Superior temporal gyrus (tissue), 1 donor: ENCODE results near the gene DHRS9.
A peak's percentile ranks its signal among the peaks of the same experiment; 100 is the strongest.
"Not testable (repeated sequence)": the region's sequence is repeated elsewhere in the genome, so short reads cannot be mapped to it uniquely, and the experiment has no call there.

Experiments
- DNase-seq: peaks from one replicate; pipeline ENCODE4 v3.0.0-alpha.2; 2016; ENCODE audit errors: extremely low spot score

Gene DHRS9

DNA sequence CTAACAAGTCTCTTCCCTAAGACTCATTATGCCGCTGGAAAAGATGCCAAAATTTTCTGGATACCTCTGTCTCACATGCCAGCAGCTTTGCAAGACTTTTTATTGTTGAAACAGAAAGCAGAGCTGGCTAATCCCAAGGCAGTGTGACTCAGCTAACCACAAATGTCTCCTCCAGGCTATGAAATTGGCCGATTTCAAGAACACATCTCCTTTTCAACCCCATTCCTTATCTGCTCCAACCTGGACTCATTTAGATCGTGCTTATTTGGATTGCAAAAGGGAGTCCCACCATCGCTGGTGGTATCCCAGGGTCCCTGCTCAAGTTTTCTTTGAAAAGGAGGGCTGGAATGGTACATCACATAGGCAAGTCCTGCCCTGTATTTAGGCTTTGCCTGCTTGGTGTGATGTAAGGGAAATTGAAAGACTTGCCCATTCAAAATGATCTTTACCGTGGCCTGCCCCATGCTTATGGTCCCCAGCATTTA lies 26.3 kb downstream of the DHRS9 start:
- no peak for DNase-seq

DNA sequence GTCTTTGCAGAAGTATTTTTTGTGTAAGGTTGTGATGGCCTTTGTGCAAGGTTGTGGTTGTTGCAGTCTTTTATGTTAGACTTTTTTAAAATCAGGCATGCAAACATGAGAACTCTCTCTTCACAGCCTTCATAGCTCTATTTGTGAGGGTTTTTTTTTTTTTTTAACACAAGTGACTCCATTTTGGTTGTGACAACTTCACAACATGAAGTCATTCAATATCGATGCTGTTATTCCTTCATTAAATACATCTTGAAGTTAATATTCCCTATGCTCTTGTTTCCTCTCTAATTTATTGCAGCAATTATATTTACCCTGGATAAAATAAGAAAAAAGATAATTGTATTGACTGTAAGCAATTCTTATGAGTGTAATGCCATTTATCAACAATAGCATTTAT lies 35.5 kb downstream of the DHRS9 start:
- DNase-seq = no peak

DNA sequence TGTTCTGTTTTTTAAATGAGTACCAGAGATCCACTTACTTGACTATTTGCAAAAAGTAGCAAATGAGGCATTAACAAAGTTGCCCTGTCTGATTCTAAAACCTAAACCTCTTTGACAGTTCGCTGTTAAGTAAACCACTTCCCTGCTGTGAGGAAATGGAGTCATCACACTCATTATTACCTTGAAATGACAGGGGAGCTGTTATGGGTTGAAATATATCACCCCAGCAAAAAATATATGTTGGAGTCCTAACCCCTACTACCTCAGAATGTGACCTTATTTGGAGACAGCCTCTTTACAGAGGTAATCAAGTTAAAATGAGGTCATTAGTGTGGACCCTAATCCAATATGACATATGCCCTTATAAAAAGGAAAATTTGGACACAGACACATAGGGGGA lies 36.1 kb downstream of the DHRS9 start:
- no peak for DNase-seq

DNA sequence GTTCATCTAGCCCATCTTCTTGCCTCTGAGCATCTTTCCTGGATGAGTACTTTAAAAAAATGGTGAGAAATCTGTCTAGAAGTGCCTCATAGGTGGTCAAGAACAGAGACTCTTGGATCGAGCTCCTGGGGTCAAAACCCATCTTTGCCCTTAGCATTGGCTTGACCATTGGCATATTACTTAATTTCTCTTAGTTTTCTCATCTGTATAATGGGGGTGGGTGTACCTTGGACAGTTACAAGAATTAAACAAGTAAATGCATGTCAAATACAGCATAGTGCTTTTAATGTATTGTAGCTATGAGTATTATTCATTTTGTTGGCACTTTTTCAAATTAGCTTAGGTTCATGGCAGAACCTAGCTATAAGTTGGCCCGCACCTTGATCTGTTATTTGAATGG lies 36.8 kb downstream of the DHRS9 start:
- no peak for DNase-seq

DNA sequence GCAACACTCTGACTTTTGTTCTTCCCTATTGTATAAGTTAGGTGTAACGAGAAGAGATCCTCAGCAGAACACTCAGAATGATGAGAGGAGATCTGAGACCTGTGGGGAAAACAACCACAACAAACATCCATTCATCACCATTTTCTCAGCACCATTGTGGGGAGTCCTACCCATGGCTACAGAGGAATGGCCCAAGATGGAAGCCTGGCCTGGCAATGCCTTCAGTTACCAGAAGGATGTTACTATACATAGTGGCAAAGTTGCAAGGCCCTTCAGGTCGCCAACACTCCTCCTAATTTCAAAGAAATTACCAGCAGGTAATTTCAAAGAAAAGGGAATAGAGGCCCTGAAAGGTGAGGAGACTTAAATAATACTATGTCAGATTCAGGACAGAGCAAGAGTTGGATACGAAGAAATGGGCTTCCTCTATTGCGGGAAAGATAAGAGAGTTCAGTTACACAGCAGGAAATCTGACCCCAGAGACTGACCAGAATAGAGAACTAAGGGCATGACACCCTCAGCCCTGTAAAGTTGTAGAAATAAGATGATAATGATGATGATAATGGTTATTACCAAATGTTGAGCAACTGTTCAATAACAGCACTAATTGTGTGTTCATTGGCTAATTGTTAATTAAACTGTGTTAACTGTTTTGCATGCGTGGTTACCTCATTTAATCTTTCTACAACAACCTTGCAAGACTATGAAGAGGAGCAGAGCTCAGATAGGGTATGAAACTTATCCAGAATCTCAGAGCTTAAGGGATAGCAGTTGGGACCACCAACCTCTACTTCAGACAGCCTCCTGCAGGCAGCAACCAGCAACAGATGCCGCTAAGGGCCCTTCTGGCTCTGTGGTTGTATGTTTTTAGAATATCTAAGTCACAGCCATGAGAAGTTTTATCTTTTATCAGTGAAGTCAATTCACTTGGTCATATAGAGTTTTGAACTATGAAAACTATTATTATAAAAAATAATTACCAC lies 37.5 kb downstream of the DHRS9 start:
- no peak for DNase-seq

DNA sequence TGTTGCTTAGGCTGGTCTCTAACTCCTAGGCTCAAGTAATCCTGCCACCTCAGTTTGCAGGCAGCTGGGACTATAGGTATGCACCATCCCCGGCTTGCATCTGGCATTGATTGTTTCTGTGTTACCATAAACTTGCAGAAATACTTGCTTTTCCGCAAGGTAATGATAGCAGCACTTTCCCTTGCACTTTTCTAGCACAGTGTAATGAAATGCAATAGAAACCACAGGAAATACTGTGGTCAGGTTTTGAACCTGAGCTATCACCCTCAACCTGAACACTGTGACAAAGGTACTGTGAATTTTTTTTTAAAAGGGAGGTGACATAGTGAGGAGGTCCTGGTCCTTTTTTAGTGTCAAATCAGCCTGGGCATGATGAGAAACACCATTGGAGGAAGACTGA lies 38.3 kb downstream of the DHRS9 start:
- DNase-seq = no peak

DNA sequence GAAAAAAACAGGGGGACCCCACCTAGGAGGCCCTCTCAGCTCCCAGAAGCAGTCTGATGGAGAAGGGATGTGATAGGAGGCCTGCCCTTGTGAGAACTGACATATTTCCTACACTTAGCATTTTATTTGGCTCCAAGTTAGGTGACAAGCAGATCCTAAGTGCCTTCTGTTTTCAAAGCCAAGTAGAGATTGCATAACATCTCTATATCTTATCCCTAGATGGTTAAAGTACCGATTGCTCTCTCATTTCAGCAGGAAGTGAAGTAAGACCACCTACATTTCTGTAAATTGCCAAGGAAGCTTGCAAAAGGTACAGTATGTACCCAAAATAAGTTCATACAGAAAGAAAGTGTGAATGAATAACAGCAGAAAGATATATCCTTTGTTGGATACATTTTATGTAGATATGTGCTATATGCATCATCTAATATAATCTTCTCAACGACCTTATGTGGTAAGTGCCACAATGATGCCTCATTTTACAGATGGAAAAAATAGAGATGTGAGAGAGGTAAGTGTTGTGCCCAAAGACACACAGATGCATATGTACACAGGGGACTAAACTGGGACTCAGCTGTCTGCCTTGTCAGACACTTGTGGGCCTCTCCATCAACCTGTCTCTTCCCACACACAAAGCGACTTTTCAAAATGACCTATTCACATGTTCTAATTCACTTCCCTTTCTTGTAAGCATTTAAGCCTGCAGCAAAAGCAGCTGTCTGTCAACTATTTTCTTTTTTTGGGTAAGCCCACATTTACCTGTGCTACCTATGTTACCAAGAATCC lies 38.9 kb downstream of the DHRS9 start:
- DNase-seq = peak; percentile 22

DNA sequence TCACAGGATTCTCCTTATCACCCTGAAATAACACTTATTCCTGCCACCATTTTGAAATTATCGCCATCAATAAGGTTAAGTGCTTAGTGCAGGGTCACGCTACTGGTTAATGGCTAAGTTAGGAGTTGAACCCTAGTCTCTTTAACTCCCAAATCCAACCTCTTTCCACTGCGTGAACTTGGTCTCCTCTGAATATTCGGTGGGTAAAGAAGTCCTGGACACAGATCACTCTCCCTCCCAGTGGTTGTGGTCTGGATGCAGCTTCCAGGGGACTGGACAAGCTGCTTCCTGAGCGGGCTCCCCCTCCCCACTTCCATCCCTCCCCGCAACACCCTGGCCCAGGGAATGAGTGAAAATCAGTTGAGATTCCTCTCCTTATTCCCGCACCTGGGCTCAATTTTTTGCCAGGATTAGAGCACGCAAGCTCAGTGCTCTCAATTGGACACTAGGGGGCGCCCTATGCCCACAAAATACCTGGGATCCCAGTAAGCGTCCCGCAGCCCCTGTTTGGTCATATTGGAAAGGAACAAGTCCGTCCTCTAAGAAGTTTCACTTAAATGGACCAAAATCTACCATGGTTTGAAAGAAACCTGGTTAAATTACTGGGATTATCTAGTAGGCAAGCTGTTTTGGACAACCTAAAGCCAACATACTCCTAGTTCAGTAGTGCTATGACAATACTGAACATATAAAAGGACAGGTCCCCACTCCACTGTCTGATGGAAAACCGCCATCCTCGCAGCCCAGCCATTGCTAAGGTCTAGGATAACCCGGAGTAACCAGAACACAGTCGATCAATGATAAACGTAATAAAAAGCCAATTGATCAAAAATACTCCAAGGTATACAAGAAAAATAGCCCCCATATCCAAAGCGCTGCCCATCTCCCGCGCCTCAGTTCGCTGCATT lies 40.4 kb downstream of the DHRS9 start:
- DNase-seq = peak; percentile 94

DNA sequence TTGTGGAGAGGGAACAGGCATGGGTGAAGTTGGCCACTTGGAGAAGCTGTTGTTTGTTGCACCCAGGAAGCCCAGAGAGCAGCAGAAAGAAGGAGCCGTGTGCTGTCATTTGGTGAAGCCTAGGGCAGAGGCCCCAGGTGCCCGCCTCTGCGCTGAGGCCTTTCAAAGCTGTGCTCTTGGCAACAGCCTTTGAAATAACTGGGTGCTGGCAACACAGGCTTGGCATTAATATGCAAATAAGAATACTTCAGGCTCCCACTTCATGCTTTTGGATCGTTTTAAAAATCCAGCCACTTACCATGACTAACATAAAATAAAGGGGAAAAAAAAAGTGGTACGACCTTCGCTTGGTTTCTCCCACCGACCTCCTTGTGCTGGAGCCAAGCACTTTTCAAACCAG lies 41.1 kb downstream of the DHRS9 start:
- DNase-seq = no peak

DNA sequence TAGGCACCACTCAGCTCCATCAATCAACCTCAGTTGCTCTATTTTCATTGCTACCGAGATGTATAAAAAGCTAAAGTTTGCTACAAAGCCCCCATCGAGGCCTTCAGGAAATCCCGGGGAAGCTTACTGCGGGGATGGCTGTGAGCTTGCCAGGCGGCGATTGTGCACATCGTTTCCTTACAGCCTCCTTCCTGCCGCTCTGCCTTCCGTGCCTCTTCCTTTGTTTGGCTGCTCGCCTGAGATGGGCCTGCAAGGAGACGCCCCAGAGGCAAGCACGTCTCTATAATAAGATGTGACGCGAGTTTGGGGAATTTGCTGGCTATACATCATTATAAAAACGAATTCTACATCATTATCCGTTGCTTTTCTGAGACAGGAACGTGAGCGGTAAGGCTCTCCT lies 41.6 kb downstream of the DHRS9 start:
- no peak for DNase-seq

DNA sequence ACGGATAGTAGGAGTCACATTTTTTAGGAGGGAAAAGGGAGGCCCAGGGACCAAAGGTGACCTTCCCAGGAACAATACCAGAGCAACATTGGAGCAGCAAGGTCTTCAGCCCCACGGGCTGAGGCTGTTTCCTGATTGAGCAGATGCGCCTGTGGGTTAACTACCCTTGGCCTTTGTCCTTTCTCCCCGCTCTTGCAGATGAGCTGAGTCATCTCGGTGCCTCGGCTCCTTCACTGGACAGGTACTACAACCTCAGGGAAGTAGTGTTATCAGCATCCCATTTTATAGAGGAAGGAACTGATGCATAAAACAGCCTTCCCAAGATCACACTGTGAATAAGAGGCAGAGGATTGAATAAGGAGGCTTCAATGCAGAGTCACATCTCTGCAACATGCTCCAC lies 43.5 kb downstream of the DHRS9 start:
- DNase-seq = no peak

DNA sequence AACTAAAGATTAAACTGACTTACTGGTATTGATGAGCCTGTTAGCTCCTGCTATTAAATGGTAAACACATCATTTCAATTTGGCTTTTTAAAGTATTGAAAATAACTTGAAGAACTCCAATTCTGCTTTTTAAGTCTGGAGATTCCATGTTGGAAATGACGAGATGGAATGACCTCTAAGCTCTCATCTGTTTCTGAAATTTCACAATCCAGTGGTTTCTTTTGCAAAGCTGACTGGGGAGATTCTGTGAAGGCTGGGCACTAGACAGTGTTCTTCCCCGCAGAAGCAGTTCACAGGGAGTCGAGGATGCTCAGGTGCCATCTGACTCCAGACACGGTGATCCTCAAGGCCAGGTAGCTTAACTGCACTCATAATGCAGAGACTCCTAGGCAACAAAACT lies 44.7 kb downstream of the DHRS9 start:
- DNase-seq = no peak

DNA sequence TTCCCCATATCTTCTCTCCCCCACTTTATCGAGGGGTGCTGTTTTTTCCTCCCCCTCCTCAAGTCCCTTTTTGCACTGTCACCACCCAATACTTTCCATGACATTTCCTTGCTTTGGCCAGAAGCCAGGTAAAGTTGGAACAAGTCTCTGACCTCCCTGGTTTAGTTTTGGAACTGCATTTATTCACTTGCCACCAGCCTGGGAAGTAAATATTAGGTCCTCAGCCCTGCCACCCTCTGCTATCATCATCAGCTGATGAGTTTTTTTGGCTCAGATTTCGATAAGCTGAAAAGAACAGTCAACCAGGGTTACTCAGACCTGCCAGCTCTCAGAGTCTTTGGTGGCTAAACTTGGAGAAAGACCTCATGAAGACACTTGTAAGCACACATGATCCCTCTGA lies 47.0 kb downstream of the DHRS9 start:
- DNase-seq = no peak

DNA sequence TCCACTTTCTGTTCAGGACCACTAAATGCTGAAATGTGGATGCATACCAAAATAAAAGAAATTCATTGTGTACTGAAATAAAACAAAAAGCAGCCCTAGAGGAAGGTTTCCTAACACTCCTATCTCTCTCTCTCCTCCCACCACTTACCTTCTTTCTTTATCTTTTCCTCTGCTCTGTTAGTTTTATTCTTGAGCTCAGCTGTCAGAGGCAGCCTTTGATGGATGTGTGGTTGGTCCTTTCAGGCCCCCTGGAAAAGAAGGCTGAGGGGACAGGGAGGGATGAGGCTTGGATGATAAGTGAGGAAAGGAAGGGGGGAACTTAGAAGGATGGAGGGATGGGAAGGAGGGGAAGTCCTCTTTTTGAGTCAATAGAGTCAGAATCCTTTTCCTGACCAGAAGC lies 47.6 kb downstream of the DHRS9 start:
- no peak for DNase-seq

DNA sequence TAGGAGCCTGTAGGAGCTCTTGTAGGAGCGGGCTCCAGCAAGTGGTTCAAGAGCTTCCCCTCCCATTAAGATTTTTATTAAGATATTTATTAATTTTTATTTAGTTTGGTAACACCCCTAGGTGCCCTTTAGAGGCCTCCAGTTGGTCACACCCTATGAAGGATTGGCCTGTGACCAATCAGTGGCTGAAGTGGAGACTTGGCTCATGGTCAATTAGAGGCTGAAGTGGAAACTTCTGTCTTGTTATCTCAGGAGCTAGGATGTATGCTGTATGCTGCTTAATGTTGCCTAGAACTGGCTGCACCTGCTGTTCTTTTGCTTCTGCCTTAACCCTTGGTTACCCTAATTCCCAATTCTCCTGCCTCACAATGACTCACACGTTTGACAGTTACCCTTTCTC lies 48.7 kb downstream of the DHRS9 start:
- DNase-seq = no peak

DNA sequence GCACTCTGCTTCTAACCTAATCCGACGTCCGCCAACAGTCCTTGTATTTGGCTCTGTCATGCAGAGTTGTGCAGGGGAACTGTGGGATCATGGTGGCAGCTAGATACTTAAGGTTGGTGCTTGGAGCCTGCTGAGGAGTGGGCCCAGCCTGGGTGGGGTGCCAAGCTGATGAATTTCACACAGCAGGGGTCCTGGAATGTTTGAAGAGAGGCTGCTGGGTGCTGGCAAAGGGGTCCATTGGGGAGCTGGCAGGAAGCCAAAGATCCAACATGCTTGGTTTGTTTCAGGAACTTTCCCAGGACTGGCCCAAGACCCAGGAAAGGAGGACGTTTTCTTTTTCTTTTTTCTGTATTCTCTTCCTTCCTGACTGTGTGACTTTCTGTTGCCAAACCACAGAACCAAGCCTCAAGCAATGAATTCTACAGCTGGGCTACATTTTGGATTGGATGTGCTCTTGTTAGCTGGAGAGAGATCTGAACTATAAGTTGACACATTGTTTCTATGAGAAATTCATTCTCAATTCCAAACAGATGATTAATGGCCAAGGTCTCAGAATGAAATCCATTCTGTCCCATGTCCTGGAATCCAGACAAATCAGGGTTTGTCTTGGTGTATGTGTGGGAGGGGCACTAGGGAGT lies 49.9 kb downstream of the DHRS9 start:
- DNase-seq = no peak

DNA sequence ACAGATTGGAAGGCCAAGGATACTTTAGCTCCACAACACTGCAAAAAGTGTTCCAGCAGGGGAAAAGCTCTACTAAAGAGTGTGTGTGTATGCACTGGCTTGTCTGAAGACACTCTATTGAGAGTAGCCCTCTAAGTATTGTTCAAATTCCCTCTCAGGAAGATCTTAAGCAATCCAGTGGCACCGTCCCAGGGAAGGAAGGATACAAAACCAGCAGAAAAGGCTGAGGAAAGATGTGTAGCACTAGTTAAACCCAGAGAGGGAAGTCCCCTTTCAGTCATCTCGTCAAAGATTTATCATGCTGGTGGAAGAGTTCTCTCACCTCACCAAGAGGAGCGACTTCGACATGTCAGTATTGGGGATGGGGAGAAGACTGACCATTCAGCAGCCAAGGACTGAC lies 50.5 kb downstream of the DHRS9 start:
- no peak for DNase-seq

DNA sequence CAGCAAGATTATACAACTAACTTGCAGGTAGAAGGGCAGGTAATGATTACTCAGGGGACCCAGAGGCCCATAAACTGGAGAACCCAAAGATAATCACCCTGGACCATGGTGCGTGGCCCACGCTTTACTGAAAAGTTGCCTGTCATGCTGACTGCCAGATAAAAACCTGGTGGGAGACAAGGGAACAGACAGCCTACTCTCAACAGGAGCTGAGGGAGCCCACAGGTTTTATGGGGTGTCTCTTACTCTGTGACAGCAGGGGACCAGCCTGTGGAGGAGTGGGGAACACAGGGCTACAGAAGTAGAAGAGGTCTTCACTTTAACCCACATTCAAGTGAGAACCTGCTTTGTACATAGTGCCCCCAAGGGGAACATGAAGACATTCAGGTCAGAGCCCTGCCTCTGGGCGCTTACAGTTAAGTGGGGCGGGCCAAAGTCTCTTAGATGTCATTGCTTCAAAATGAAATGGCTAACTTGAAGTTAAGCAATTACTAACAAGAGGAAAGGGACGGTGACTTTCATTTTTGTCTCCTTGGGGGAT lies 60.4 kb downstream of the DHRS9 start:
- DNase-seq = no peak

DNA sequence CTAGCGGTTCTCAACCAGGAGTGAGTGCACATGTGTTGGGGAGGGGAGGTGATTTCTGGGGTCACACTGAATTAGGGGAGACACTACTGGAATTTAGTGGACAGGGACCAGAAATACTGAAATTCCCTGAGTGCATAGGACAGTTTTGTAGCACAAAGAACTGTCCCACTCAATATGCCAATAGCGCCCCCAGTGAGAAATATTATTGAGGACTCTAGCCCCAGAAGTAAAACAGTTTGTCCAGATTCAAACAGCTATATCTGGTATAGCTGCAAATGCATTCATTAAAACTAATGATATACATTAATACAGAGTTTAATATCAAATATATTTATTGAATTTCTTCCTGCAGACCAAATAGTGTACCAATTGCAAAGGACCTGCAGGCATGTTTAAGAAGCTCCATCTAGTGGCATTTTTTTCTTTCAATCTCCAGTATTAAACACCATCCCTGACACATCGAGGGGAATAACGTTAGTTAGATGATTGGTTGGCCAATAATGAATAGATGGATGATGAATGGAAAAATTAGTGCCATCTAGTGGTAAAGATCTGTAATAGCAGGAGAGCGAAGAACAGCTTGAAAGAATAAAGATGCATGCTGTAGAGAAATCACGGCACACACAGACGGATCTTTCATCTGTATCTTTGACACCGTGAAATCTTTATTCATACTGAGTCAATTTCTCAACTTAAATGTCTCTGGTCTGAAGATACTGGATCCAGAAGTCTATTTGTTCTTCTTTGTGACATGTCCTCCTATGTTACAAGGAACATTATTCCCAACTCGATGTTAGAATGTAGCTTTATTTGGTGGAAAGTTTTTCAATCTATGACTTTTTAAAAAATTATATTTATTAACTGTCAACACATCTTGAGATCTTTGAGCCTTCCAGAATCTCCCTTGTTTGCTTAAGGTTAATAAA lies 62.5 kb downstream of the DHRS9 start:
- DNase-seq = peak; percentile 86

DNA sequence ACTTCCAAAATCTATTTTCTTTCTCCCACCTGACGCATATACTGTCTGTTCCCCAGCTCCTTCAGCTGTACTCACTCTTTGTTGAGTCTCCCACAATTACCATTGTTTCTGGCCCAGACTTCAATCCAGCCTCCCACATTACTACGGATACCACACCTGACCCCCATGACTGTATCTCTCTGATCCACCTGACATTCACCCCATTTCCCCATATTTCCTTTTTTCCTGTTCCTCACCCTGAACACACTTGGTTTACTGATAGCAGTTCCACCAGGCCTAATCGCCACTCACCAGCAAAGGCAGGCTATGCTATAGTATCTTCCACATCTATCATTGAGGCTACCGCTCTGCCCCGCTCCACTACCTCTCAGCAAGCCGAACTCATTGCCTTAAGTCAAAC lies 64.9 kb downstream of the DHRS9 start:
- DNase-seq = not testable (repeated sequence)
